Fibroblast of lung (primary cell): Measurements from ENCODE around the gene ITGA3. TPM values are rescaled to one million over a fixed set of nuclear protein-coding genes. Genes with fewer than 3 reads are reported as not detected.
"Not testable (repeated sequence)": the region's sequence is repeated elsewhere in the genome, so short reads cannot be mapped to it uniquely, and the experiment has no call there.

Source experiments
- DNase-seq, 2 donors: peaks; one replicate each; pipeline versions ENCODE4 v3.0.0 to v3.0.0-alpha.2; 2010; ENCODE audit warnings: low read depth in 2 of 2
- H2AFZ ChIP-seq: 2 replicates; pipeline ENCODE4 v1.5.1; 2012; ENCODE audit warnings: low read length, control low read depth, inconsistent platforms
- H3K27ac ChIP-seq: 2 replicates; pipeline ENCODE4 v1.5.1; 2011; ENCODE audit warnings: low read length, control low read depth; ENCODE audit not compliant: insufficient read depth
- H3K27me3 ChIP-seq: 2 replicates; pipeline ENCODE4 v1.5.1; 2011; ENCODE audit warnings: mild to moderate bottlenecking, low read length; ENCODE audit not compliant: control insufficient read depth, insufficient read depth
- H3K36me3 ChIP-seq: 2 replicates; pipeline ENCODE4 v1.5.1; 2011; ENCODE audit warnings: low read length; ENCODE audit not compliant: control insufficient read depth, insufficient read depth
- H3K4me1 ChIP-seq: 2 replicates; pipeline ENCODE4 v1.5.1; 2011; ENCODE audit warnings: low read length; ENCODE audit not compliant: control insufficient read depth, insufficient read depth; ENCODE audit errors: extremely low read depth
- H3K4me2 ChIP-seq: 2 replicates; pipeline ENCODE4 v1.5.1; 2011; ENCODE audit warnings: low read length, control low read depth; ENCODE audit not compliant: insufficient read depth; ENCODE audit errors: extremely low read depth
- H3K4me3 ChIP-seq, 4 experiments: fragments of 200-600 bp in 1 of 4; sonication (generic) in 1 of 4; replicated peaks in 1 of 4; 2 replicates each; pipeline ENCODE4 v1.5.1; 2011 to 2016; ENCODE audit warnings: low read length in 4 of 4, low read depth in 3 of 4, mild to moderate bottlenecking in 3 of 4, control low read depth in 2 of 4, inconsistent platforms in 1 of 4, mixed read lengths in 1 of 4; ENCODE audit not compliant: insufficient read depth in 1 of 4; ENCODE audit errors: control extremely low read depth in 1 of 4
- H3K79me2 ChIP-seq: 2 replicates; pipeline ENCODE4 v1.5.1; 2012; ENCODE audit warnings: mild to moderate bottlenecking, low read length, inconsistent platforms; ENCODE audit not compliant: control insufficient read depth, insufficient read depth
- H3K9ac ChIP-seq: 2 replicates; pipeline ENCODE4 v1.5.1; 2011; ENCODE audit warnings: mild to moderate bottlenecking, low read length, control low read depth; ENCODE audit not compliant: insufficient read depth
- H3K9me3 ChIP-seq: 2 replicates; pipeline ENCODE4 v1.5.1; 2012; ENCODE audit warnings: low read depth, low read length; ENCODE audit not compliant: control insufficient read depth, insufficient read depth
- H4K20me1 ChIP-seq: 2 replicates; pipeline ENCODE4 v1.5.1; 2011; ENCODE audit warnings: low read length; ENCODE audit not compliant: control insufficient read depth, insufficient read depth; ENCODE audit errors: extremely low read depth
- EZH2 ChIP-seq: IDR thresholded peaks from 2 replicates; pipeline ENCODE4 v1.5.1; 2012; ENCODE audit warnings: low read length, control low read depth, mild to moderate bottlenecking; ENCODE audit errors: missing control alignments
- polyA plus RNA-seq, 2 donors: library from polyadenylated mRNA; depleted of rRNA in 1 of 2; stranded (reverse) in 1 of 2; unstranded in 1 of 2; fragments of >200 nt; gene quantifications; 2 replicates each; pipeline ENCODE4 v1.2.1, GENCODE V29; 2011 to 2012; ENCODE audit warnings: missing spikeins in 1 of 2
- total RNA-seq: library from RNA; depleted of rRNA; stranded (reverse); fragments of >200 nt; gene quantifications from 2 replicates; pipeline ENCODE4 v1.2.1, GENCODE V29; 2014
- TF ChIP-seq, protein P1 (sequence below), 2 donors: IDR thresholded peaks in 1 of 2; conservative IDR thresholded peaks in 1 of 2; 1 replicate in 1 of 2; 2 replicates in 1 of 2; pipeline ENCODE4 v1.5.1; 2011 to 2012; ENCODE audit warnings: low read length in 2 of 2, control low read depth in 1 of 2, inconsistent platforms in 1 of 2, low read depth in 1 of 2, mild to moderate bottlenecking in 1 of 2

ITGA3 gene
- total and polyA plus RNA-seq, 2 donors (not counting 1 experiment from before 2014, with no cell fraction given), result 67.3 to 269 TPM

GRCh38 chr17:50039058-50039457 lies 16.9 kb upstream of the ITGA3 start:
- no peak overlapping the region for H2AFZ ChIP-seq
- TF ChIP-seq, protein P1, sequence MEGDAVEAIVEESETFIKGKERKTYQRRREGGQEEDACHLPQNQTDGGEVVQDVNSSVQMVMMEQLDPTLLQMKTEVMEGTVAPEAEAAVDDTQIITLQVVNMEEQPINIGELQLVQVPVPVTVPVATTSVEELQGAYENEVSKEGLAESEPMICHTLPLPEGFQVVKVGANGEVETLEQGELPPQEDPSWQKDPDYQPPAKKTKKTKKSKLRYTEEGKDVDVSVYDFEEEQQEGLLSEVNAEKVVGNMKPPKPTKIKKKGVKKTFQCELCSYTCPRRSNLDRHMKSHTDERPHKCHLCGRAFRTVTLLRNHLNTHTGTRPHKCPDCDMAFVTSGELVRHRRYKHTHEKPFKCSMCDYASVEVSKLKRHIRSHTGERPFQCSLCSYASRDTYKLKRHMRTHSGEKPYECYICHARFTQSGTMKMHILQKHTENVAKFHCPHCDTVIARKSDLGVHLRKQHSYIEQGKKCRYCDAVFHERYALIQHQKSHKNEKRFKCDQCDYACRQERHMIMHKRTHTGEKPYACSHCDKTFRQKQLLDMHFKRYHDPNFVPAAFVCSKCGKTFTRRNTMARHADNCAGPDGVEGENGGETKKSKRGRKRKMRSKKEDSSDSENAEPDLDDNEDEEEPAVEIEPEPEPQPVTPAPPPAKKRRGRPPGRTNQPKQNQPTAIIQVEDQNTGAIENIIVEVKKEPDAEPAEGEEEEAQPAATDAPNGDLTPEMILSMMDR (conservative IDR thresholded peaks at IDR 0.05 in 1 of 2, IDR thresholded peaks at IDR 0.05 in 1 of 2; ENCODE audit: low read depth in 1 of 2, low read length in 2 of 2), result no peak
- no peak for TF ChIP-seq EZH2
- peaks cover 31% of the 10 kb centered on the region for H3K4me1 ChIP-seq
- no peaks in the 10 kb centered on the region for H3K36me3 ChIP-seq
- no peak overlapping the region for H3K9ac ChIP-seq
- H3K4me2 ChIP-seq, result no peak overlapping the region
- DNase-seq, result no peak
- no peaks in the 10 kb centered on the region for H3K9me3 ChIP-seq
- H3K27ac ChIP-seq, result no peak overlapping the region
- no peaks in the 10 kb centered on the region for H4K20me1 ChIP-seq
- H3K27me3 ChIP-seq, result no peaks in the 10 kb centered on the region
- H3K79me2 ChIP-seq, result no peaks in the 10 kb centered on the region
- H3K4me3 ChIP-seq, result no peak overlapping the region

- not testable (repeated sequence) for H3K4me2 ChIP-seq
Observed at GRCh38 chr17:50040496-50040895, 15.4 kb upstream of the ITGA3 start.

GRCh38 chr17:50042211-50042610 lies 13.7 kb upstream of the ITGA3 start:
- Histone ChIP-seq H3K4me2 (no peak overlapping the region), H3K4me3 (no peak overlapping the region), H3K79me2 (no peaks in the 10 kb centered on the region), H3K4me1 (peaks cover 11% of the 10 kb centered on the region), H4K20me1 (no peaks in the 10 kb centered on the region), H3K9ac (no peak overlapping the region), H3K36me3 (no peaks in the 10 kb centered on the region), H3K27ac (no peak overlapping the region), H2AFZ (no peak overlapping the region), H3K9me3 (no peaks in the 10 kb centered on the region), H3K27me3 (no peaks in the 10 kb centered on the region)
- no peak for DNase-seq
- TF ChIP-seq, protein P1 (conservative IDR thresholded peaks at IDR 0.05 in 1 of 2, IDR thresholded peaks at IDR 0.05 in 1 of 2; ENCODE audit: low read depth in 1 of 2, low read length in 2 of 2), result no peak
- no peak for TF ChIP-seq EZH2

More at GRCh38 chr17:50040496-50040895, 15.4 kb upstream of the ITGA3 start:
- H3K4me3 ChIP-seq, H2AFZ ChIP-seq, H3K36me3 ChIP-seq, H3K9me3 ChIP-seq, H3K27me3 ChIP-seq, H3K27ac ChIP-seq, H3K79me2 ChIP-seq, H3K9ac ChIP-seq, H4K20me1 ChIP-seq, DNase-seq: not testable (repeated sequence)
- H3K4me1 ChIP-seq, result peaks cover 24% of the 10 kb centered on the region
